CD4-positive, CD25-positive, alpha-beta regulatory T cell (primary cell): ENCODE results near the gene ASB8. TPM values are rescaled to one million over a fixed set of nuclear protein-coding genes. Genes with fewer than 3 reads are reported as not detected.
"Not testable (repeated sequence)": the region's sequence is repeated elsewhere in the genome, so short reads cannot be mapped to it uniquely, and the experiment has no call there.

Source experiments
- ATAC-seq, 2 donors: fragments of 150-1000 bp; cut with Tn5 transposase; one replicate each; pipeline ENCODE4 v1.10.0; 2021; ENCODE audit warnings: low read depth in 2 of 2, moderate number of reproducible peaks in 2 of 2, moderate library complexity in 1 of 2
- DNase-seq, 3 donors: peaks; one replicate each; pipeline versions ENCODE4 v3.0.0 to v3.0.0-alpha.2; 2012 to 2022; ENCODE audit warnings: mixed read lengths in 1 of 3
- H3K27ac ChIP-seq: one replicate; pipeline ENCODE4 v1.7.0; 2013; ENCODE audit warnings: mild to moderate bottlenecking, low read length; ENCODE audit not compliant: insufficient read depth, poor library complexity, severe bottlenecking
- H3K27me3 ChIP-seq: one replicate; pipeline ENCODE4 v1.7.0; 2013; ENCODE audit warnings: low read length; ENCODE audit not compliant: control insufficient read depth, insufficient read depth
- H3K36me3 ChIP-seq: one replicate; pipeline ENCODE4 v1.7.0; 2013; ENCODE audit warnings: mild to moderate bottlenecking, low read length, moderate library complexity; ENCODE audit not compliant: control insufficient read depth, insufficient read depth
- H3K4me1 ChIP-seq: 2 replicates; pipeline ENCODE4 v1.7.0; 2013; ENCODE audit warnings: mild to moderate bottlenecking, low read length; ENCODE audit not compliant: insufficient read depth, control insufficient read depth, poor library complexity, severe bottlenecking
- H3K4me3 ChIP-seq: one replicate; pipeline ENCODE4 v1.7.0; 2013; ENCODE audit warnings: low read depth, mild to moderate bottlenecking, low read length, moderate library complexity
- H3K9me3 ChIP-seq, 2 experiments: 1 replicate in 1 of 2; 2 replicates in 1 of 2; pipeline ENCODE4 v1.7.0; 2013; ENCODE audit warnings: low read length in 2 of 2, mild to moderate bottlenecking in 1 of 2, moderate library complexity in 1 of 2; ENCODE audit not compliant: control insufficient read depth in 2 of 2
- H3K27ac Mint-ChIP-seq, 3 donors: one replicate each; pipeline ENCODE4 v1.8.0; 2020 to 2022; ENCODE audit warnings: mild to moderate bottlenecking in 3 of 3, mixed read lengths in 3 of 3, moderate library complexity in 2 of 3
- H3K27me3 Mint-ChIP-seq: one replicate; pipeline ENCODE4 v1.8.0; 2022; ENCODE audit warnings: mild to moderate bottlenecking, mixed read lengths
- H3K36me3 Mint-ChIP-seq: one replicate; pipeline ENCODE4 v1.8.0; 2020; ENCODE audit warnings: mixed read lengths
- H3K4me1 Mint-ChIP-seq, 4 donors: one replicate each; pipeline ENCODE4 v1.8.0; 2020 to 2022; ENCODE audit warnings: mixed read lengths in 4 of 4, mild to moderate bottlenecking in 1 of 4
- H3K4me3 Mint-ChIP-seq, 4 donors: one replicate each; pipeline ENCODE4 v1.8.0; 2020 to 2022; ENCODE audit warnings: mild to moderate bottlenecking in 4 of 4, mixed read lengths in 4 of 4, moderate library complexity in 3 of 4
- H3K9me3 Mint-ChIP-seq, 7 donors: one replicate each; pipeline ENCODE4 v1.8.0; 2020 to 2022; ENCODE audit warnings: mixed read lengths in 7 of 7, mild to moderate bottlenecking in 3 of 7, moderate library complexity in 2 of 7
- polyA plus RNA-seq, 4 donors: library from polyadenylated mRNA; unstranded; fragments of 300-500 nt; fragmentation: Illumina TruSeq; gene quantifications; one replicate each; pipeline ENCODE4 v1.2.3, GENCODE V29; 2021
- total RNA-seq: library from RNA; stranded (reverse); gene quantifications from one replicate; pipeline ENCODE4 v1.2.3, GENCODE V29; 2022

The ASB8 gene
- total and polyA plus RNA-seq, 5 donors from 2014 or later: 46.6 to 121 (median 87.7) TPM

DNA sequence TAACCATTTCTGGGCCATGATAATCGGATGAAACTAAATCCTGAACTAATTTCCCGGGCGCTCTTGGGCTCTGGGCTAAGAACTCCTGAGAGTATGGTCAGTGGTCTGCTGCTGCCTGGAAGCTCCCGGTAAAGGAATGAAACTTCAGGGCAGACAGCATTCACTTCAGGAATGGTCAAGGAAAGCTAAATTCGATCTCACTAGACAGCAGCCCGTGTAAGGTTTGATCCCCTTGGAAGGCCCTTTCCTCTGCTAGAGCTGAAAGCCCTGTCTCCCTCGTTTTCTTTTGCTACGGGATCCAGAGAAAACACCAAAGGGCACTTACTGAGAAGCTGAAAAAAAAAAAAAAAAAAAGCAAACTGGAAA lies 680 bp downstream of the ASB8 start:
- peaks cover 12 to 60% (median 32%) of the 10 kb centered on the region in 4 donors for H3K4me1 Mint-ChIP-seq
- H3K27me3 Mint-ChIP-seq: no peaks in the 10 kb centered on the region
- Histone ChIP-seq H3K4me3 (peak overlapping the region; percentile 81), H3K27me3 (no peaks in the 10 kb centered on the region), H3K4me1 (peaks cover 24% of the 10 kb centered on the region), H3K36me3 (peaks cover 12% of the 10 kb centered on the region), H3K9me3 (no peaks in the 10 kb centered on the region), H3K27ac (peak overlapping the region; percentile 88)
- H3K9me3 Mint-ChIP-seq: no peaks in the 10 kb centered on the region
- peak in 1 of 3 donors; percentile 7 for DNase-seq
- H3K27ac Mint-ChIP-seq: peak overlapping the region; percentile 38 to 99 (median 98)
- ATAC-seq: no peak
- peak overlapping the region; percentile 97 to 98 (median 98) for H3K4me3 Mint-ChIP-seq
- H3K36me3 Mint-ChIP-seq: no peaks in the 10 kb centered on the region

DNA sequence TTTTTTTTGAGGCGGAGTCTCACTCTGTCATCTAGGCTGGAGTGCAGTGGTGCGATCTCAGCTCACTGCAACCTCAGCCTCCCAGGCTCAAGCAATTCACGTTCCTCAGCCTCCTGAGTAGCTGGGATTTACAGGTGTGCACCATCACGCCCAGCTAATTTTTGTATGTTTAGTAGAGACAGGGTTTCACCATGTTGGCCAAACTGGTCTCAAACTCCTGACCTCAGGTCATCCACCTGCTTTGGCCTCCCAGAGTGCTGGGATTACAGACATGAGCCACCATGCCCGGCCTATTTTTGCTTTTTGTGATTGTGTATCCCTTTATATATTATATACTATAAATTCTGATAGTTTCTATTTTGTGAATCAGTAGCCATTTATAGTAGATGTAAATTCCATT lies 1.5 kb downstream of the ASB8 start:
- H3K27me3 ChIP-seq, H3K9me3 ChIP-seq, H3K36me3 Mint-ChIP-seq, H3K27ac ChIP-seq, H3K4me3 ChIP-seq, DNase-seq, H3K27me3 Mint-ChIP-seq, ATAC-seq, H3K9me3 Mint-ChIP-seq: not testable (repeated sequence)
- Mint-ChIP-seq H3K27ac (peak overlapping the region in 1 of 3 donors; percentile 99), H3K4me3 (peak overlapping the region; percentile 87 to 98 (median 98)), H3K4me1 (peaks cover 12 to 60% (median 32%) of the 10 kb centered on the region in 4 donors)
- Histone ChIP-seq H3K36me3 (peaks cover 21% of the 10 kb centered on the region), H3K4me1 (peaks cover 24% of the 10 kb centered on the region)

DNA sequence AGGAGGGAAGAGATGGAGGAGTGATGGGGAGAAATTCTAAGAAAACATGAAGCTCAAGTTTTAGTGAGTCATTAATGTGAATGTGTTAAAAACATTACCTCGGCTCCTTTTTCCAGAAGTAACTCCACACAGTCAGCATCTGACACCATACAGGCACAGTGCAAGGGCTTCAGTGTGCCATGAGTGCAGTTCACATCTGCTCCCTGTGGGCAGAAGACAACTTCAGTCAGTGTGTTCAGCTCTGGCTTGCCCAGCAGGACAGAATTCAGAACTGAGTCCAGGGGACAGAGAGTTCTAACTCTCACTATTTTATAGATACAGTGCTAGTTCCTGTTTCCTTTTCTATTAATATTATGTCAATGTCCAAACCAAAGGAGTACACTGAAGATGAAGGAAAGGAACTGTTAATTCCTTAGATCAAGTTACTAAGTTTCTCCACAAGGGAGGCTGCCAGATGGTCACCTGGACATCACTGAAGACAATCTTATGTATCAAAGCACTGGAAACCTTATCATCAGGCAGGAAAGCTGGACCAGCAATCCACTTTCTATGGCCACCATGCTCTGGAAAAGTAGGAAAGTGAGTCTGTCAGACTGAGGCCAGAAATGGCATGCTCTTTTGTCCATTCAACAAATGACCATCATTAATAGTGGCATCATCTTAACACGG lies 6.1 kb downstream of the ASB8 start:
- no peak for ATAC-seq
- no peak overlapping the region for H3K4me3 Mint-ChIP-seq
- peaks cover 38% of the 10 kb centered on the region for H3K36me3 Mint-ChIP-seq

DNA sequence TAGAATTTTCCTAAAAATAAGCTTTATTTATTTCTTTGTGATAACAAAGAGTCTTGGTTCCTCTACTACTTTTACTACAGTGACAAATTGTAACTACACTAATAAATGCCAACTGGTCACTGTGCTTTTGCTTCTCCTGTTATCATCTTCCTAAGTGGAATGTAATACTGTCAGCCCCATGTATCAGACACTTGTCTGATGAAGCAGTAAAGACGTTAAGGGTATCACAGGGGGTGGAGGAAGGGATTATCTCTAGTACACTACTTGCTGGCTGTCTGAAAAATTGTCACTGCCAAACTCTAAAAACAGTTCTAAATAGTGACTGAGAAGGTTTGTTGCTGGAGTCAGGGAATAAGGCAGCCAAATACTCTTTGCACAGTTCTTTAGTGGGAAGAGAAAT lies 11.3 kb downstream of the ASB8 start:
- Histone ChIP-seq H3K9me3 (no peaks in the 10 kb centered on the region), H3K27ac (no peak overlapping the region), H3K36me3 (peaks cover 84% of the 10 kb centered on the region), H3K4me3 (no peak overlapping the region), H3K4me1 (no peaks in the 10 kb centered on the region), H3K27me3 (no peaks in the 10 kb centered on the region)
- H3K4me1 Mint-ChIP-seq: peaks cover 0 to 8% (median 4%) of the 10 kb centered on the region in 4 donors
- peak overlapping the region in 2 of 3 donors; percentile 13 to 16 for H3K27ac Mint-ChIP-seq
- H3K9me3 Mint-ChIP-seq: no peaks in the 10 kb centered on the region
- no peak overlapping the region for H3K4me3 Mint-ChIP-seq
- ATAC-seq (no peak), DNase-seq (no peak)
- no peaks in the 10 kb centered on the region for H3K27me3 Mint-ChIP-seq
- peaks cover 67% of the 10 kb centered on the region for H3K36me3 Mint-ChIP-seq

More for the DNA sequence above, 6.1 kb downstream of the ASB8 start:
- DNase-seq: no peak
- no peak overlapping the region for H3K27ac ChIP-seq
- H3K9me3 Mint-ChIP-seq: no peaks in the 10 kb centered on the region
- peaks cover 64% of the 10 kb centered on the region for H3K36me3 ChIP-seq
- no peak overlapping the region for H3K4me3 ChIP-seq
- H3K4me1 Mint-ChIP-seq: peaks cover 12 to 34% (median 21%) of the 10 kb centered on the region in 4 donors
- no peak overlapping the region for H3K27ac Mint-ChIP-seq
- no peaks in the 10 kb centered on the region for H3K27me3 Mint-ChIP-seq
- peaks cover 3% of the 10 kb centered on the region for H3K4me1 ChIP-seq
- no peaks in the 10 kb centered on the region for H3K9me3 ChIP-seq
- H3K27me3 ChIP-seq: no peaks in the 10 kb centered on the region

DNA sequence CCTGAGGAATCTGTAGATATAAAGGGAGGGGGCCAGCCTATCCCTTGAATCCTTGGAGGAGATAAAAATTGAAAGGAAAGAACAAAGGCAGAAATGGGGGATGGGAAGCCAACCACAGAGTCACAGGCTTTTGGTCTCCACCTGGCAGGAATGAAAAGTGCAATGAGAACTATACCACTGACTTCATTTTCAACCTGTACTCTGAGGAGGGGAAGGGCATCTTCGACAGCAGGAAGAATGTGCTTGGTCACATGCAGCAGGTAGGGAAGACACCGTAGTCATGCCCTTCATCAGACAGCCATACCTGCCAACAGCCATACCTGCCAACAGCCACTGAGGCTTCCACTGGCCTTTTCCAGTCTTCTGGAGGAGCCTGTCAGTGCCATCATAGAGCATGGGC lies 13.4 kb downstream of the ASB8 start:
- ATAC-seq: no peak
- no peak for DNase-seq
- Mint-ChIP-seq H3K27ac (no peak overlapping the region), H3K4me3 (no peak overlapping the region), H3K9me3 (no peaks in the 10 kb centered on the region), H3K4me1 (peaks cover 0 to 8% (median 4%) of the 10 kb centered on the region in 4 donors), H3K27me3 (no peaks in the 10 kb centered on the region), H3K36me3 (peaks cover 55% of the 10 kb centered on the region)
- no peaks in the 10 kb centered on the region for H3K27me3 ChIP-seq
- no peaks in the 10 kb centered on the region for H3K9me3 ChIP-seq
- H3K4me3 ChIP-seq: no peak overlapping the region
- H3K27ac ChIP-seq: no peak overlapping the region
- no peaks in the 10 kb centered on the region for H3K4me1 ChIP-seq
- H3K36me3 ChIP-seq: peaks cover 68% of the 10 kb centered on the region

DNA sequence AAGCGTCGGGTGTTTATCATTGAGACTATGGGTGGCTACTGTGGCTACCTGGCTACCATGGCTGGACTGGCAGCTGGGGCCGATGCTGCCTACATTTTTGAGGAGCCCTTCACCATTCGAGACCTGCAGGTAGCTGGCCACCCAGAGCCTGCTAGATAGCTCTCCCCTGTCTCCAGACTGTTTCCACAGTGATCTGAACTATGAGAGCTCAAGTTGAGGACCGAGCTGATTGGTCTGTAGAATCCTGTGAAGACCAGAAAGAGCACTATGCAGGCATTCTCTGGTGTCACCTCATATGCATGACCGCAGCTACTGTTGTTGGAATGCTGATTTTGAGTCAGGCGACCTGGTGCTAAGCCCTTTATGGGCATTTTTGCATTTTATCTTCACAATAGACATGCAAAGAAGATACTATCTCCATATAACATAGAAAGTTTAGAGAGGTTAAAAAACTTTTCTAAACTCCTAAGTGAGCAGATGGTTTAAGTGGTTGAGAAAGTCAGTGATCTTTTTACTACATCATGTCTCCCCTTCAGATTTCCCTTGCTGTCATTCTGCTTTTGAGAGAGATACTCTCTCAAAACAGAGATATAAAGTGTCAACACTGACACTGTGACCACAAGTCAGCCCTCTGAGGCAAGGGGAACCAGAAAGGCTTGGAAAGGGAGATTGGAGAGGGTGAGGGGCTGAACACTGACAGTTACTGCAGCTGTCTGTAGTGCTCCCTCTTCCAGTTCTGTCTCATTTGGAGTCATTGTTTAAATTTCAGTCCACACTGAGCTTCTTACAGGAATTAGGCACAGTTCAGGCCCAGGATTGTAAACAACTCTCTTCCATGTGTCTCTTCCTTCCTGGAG lies 14.3 kb downstream of the ASB8 start:
- H3K27me3 Mint-ChIP-seq: no peaks in the 10 kb centered on the region
- no peak overlapping the region for H3K4me3 ChIP-seq
- H3K27ac Mint-ChIP-seq: no peak overlapping the region
- no peak overlapping the region for H3K27ac ChIP-seq
- peaks cover 52% of the 10 kb centered on the region for H3K36me3 Mint-ChIP-seq
- no peak overlapping the region for H3K4me3 Mint-ChIP-seq
- DNase-seq (no peak), ATAC-seq (no peak)
- no peaks in the 10 kb centered on the region for H3K27me3 ChIP-seq
- H3K36me3 ChIP-seq: peaks cover 61% of the 10 kb centered on the region
- H3K9me3 Mint-ChIP-seq: no peaks in the 10 kb centered on the region
- H3K4me1 Mint-ChIP-seq: peaks cover 0 to 8% (median 3%) of the 10 kb centered on the region in 4 donors
- no peaks in the 10 kb centered on the region for H3K9me3 ChIP-seq
- no peaks in the 10 kb centered on the region for H3K4me1 ChIP-seq

DNA sequence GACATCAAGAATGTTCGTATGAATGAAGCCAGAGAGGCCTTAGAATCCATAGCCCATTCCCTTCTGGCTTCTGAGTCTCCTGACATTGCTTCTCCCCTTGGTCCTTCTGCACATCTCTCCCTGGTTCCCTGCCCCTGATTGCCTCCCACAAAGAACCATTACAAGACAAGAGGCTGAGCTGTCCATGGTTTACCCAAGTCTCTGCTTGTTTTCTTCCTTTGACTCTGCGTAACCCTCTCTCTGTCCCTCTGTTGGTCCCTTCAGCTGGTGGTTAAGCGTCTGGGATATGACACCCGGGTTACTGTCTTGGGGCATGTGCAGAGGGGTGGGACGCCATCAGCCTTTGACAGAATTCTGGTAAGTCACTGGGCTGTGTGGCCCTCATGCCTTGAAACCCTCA lies 22.3 kb downstream of the ASB8 start:
- H3K4me3 Mint-ChIP-seq: no peak overlapping the region
- no peak for ATAC-seq
- H3K4me1 ChIP-seq: no peaks in the 10 kb centered on the region

More for the DNA sequence above, 22.3 kb downstream of the ASB8 start:
- no peak for DNase-seq
- Mint-ChIP-seq H3K36me3 (peaks cover 32% of the 10 kb centered on the region), H3K27me3 (no peaks in the 10 kb centered on the region), H3K27ac (no peak overlapping the region), H3K4me1 (no peaks in the 10 kb centered on the region), H3K9me3 (no peaks in the 10 kb centered on the region)
- Histone ChIP-seq H3K27ac (no peak overlapping the region), H3K4me3 (no peak overlapping the region), H3K36me3 (peaks cover 23% of the 10 kb centered on the region), H3K27me3 (no peaks in the 10 kb centered on the region), H3K9me3 (no peaks in the 10 kb centered on the region)
